NCI-H2227 treated with DMSO at 0.1 percent for 48 hours (cell line): ENCODE results near the gene GRIP2.

Experiments
- DNase-seq: peaks from one replicate; lab custom pipeline; 2025; lab: John Stamatoyannopoulos, UW

Gene GRIP2

DNA sequence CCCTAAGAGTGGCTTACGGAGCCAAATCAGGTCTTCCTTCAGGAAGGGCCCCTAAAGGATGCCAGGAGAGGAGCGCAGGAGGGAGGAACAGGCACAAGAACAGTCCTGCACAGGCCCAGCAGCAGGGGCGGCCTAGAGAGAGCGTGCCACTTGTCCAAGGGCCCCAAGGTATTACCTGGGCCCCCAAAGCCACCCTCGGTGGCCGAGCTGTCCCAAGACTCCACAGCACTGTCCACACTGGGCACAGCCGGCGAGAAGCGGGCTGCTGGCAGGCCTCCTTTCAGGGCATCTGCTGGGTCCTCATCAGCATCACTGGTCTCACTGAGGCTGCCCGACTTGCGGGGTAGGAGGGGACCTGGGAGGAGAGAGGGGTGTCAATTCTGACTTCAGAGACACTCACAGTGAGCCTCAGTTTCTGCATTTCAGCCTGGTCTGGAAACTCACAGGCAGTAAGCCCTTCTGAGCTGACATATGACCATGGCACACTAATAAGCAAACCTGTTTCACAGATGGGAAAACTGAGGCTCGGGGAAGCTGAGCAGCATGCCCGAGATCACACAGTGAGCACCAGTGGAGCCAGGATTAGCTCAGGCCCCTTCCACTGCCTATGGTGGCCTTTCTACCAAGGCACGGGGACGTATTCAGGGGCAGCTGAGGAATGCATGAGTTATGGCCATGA lies 33.4 kb downstream of the GRIP2 start:
- DNase-seq, result no peak

DNA sequence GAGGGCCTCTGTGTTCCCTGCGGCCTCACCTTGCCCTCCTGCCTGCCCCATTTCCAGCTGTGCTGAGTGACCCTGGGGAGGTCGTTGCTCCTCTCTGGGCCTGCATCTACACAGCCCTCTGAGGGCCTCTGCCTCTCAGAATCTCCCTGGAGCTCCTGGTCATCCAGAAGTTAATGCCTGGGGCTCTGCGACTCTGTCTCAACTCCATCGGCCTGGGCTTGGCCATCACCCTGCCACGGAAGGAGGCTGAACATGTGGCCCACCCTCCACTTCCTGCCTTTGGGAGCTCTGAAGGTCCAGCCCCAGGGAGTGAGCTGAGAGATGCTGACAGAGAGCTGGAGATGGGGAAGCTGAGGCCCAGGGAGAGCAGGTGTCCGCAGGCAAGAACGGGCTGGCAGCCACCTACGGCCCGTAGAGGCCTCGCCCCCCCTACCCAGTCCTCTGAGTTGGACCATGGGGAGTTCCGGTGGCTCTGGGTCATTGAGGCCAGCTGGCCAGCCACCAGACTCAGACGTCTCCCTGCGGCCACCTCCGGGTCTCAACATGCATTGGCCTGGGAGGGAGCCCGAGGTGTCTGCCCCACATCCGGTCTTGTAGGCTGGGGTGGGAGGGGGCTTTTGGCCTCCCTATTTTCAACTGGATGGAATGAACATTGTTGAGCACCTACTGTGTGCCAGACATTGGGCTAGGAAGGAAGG lies 34.2 kb downstream of the GRIP2 start:
- DNase-seq, result no peak

DNA sequence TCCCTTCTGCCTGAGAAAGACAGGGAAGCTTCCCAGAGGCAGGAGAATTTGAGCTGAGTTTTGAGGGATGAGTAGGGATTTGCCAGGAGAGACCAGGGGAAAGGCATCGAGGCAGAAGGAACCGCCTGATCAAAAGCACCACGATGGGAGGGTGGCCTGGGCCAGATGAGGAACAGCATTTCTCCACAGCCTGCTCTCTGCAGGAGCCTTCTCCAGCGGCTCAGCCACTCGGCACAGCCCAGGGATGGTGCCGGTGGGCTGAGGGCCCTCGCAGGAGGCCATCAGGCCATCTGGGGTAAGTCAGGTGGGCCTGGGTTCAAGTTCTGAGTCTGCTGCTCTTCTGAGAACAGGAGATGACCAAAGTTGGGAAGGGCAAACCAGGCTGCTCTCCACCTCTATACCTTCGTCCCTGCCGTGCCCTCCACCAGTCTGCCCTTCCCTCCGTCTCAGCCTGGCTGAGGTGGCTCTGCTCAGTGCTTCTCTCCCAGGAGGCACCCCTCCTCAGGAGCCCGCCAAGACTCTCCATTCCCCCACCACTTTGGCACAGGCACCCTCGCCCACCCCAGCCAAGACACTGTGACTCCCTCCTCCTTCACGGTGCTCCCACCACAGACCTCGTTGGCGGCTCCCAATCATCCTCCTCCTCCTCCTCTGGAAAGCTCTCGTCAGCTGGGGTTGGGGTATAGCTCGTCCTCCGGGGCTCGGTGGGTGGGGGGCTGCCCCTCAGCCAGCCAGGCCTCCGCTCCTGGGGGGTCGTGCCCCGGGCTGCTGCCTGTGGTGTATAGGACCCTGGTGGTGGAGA lies 34.9 kb downstream of the GRIP2 start:
- DNase-seq, result no peak

DNA sequence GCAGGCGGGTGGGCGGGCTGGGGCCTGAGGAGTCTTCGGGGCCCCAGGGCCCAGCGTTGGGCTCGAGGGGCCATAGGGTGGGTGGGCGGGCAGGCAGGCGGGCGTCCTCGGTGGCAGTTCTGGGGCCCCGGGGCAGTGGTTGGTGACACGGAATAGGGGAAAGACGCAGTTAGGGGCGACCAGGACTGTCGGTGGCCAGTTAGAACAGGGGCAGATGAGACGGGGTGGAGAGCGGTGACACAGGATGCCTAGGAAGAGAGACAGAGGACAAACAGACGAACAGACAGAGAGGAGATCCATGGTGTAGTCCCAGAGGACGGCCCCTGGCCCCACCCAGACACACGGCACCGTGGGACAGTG lies 36.5 kb downstream of the GRIP2 start:
- DNase-seq, result no peak

DNA sequence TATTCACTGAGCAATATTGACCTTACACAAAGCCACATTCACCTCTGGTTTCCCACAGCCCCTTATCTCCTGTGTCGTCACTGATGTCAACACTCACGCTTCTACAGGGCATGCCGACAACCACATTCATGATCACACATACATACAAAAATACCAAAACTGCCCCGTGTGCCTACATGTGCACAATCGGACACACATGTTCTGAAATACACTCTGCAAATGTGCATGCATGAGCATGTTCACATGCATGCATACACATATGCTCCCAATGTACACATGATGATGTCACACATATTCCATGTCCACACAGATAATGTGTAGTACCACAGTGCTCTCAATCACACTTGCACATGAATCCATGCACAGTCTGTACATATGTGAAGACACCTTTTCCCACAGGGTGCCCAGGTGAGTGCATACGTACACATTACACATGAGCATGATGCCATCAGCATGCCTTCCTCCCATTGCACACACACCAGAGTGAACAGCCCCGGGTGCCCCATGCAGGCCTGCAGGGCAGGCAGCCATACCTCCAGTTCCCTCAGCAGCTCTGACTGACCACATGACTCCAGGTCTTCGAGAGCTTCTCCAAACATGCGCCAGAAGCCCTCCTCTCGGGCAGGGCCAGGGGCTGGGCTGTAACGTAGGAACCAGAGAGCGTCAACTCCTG lies 37.0 kb downstream of the GRIP2 start:
- DNase-seq, result no peak

DNA sequence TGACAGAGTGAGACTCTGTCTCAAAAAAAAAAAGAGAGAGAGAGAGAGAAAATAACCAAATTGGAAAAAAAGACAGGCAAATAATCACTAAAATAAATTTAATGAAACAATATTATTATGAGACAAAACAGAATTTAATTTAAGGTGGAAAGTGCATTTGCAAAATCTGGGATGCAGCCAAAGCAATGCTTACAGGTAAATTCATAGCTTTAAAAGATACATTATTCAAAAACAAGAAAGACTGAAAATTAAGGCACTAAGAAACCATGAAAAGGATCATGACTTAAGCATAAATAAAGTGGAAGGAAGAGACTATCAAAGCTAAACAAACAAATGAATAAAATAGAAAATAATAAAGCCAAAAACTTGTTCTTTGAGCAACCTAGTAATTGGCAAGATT lies 37.7 kb downstream of the GRIP2 start:
- DNase-seq, result no peak

DNA sequence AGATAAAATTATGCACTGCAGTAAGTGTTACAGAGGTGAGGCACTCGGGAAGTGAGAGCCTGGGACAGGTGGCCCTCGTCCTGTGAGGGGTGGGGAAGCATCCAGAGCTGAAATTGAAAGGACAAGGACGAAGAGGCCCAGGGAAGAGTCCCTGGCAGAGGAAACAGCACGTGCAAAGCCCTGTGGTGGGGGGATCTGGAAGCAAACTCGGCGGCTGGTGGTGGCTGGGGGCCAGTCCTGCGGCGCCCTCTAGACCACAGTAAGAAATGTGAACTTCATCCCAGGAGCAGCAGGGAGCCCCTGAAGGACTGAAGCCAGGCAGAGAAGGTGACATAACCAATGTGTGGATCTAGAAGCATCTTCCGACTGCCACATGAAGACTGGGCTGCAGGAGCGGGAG lies 42.8 kb downstream of the GRIP2 start:
- DNase-seq, result no peak

DNA sequence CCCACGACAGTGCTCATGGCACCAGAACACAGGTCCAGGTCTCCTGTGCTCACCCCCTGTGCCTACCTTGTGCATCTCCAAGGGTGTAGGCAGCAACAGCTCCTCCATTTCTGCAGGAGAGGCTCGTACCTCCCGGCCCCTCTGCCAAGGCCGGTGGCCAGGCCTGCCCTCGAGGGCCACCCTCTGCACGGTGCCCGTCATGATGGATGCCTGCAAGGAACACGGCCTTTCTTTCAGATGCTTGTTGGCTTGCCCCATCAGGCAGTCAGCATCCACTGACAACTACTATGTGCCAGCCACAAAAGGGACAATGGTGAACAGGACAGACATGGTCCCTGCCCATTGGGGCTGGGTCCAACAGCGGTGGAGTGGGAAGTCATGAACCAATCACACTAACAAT lies 43.8 kb downstream of the GRIP2 start:
- DNase-seq, result no peak

DNA sequence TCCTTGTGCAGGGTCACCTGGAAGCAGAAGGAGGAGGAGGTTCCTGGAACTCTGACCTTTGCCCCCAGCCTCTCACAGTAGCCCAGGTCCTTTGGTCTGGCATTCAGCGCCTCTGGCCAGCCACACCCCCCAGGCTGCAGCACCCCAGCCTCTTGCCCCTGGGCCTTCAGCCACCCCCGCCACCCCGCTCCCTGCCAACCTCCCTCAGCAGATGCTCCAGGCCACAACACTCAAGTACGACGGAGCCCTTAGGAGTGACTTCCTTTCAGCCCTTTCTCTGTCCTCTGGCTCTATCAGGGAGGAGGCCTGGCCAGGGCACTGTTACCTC lies 45.2 kb downstream of the GRIP2 start:
- no peak for DNase-seq

DNA sequence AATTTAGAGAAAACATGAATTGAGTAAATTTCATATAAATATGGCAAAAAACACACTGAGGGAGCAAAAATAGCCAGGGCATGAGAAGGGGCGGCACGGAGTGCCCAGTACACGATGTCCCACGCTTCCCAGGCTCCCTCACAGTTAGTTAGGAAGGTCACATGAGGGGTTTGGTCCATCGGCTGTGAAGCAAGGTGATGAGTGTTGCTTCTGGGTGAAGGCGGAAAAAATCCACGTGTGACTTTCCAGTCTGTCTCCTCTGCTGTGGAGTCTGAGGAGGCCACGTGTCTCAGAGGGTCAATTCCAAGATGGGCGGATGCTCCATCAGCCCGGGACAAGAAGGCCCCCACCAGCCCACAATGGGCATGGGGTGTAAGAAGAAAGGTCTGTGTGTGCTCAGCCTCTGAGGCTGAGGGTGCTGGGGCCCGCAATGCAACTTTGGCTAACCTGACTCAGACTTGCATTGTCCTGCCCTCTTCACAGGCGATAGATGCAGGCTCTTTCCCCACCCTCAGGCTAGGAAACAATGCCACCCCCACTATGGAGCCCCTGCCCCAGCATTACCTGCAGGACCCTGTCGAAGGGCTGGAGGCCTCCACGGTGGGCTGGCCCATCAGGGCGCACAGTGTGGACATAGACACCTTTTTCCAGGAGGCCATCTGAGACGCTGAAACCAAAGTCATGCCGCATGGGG lies 45.7 kb downstream of the GRIP2 start:
- DNase-seq, result no peak

DNA sequence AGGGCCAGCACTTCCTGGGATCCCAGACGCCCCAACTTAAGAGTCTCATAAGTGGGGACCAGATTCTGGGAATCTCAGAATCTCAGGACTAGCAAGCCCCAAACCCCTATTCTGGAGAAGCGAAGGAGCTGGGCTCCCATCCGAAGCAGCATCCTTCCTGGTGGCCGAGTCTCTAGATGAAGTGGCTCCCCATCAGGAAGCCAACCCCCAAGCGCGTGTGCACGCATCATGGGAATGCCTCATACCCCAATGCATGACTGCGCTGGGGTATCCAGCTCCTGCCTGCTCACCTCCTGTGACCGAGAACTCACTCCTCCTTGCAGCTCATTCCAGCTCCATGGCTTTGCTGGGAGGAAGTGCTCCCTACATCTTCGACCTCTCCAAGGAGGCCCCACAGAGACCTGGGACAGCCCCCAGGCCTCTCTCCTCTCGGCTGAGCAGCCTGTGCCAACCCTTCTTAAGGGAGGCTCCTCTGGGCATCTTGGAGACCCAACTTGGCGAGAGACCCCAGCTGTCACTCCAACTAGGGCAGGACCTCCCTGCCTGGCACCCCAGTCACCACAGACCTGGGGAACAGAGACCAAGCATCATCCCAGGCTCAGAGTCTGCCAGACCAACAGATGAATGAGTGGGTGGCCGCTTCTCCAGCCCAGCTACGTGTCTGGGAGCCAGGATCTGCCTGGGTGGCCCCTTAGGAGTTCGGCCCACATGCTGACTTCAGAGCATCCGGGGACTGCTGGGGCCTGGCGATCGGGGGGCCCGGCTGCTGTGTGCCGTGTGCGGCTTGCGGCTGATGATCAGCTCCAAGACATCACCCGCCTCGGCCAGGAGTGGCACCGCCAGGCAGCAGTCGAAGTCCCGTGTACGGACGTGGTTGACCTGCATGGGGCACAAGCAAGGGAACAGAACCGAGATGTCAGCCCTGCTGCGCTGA lies 46.9 kb downstream of the GRIP2 start:
- DNase-seq, result no peak

DNA sequence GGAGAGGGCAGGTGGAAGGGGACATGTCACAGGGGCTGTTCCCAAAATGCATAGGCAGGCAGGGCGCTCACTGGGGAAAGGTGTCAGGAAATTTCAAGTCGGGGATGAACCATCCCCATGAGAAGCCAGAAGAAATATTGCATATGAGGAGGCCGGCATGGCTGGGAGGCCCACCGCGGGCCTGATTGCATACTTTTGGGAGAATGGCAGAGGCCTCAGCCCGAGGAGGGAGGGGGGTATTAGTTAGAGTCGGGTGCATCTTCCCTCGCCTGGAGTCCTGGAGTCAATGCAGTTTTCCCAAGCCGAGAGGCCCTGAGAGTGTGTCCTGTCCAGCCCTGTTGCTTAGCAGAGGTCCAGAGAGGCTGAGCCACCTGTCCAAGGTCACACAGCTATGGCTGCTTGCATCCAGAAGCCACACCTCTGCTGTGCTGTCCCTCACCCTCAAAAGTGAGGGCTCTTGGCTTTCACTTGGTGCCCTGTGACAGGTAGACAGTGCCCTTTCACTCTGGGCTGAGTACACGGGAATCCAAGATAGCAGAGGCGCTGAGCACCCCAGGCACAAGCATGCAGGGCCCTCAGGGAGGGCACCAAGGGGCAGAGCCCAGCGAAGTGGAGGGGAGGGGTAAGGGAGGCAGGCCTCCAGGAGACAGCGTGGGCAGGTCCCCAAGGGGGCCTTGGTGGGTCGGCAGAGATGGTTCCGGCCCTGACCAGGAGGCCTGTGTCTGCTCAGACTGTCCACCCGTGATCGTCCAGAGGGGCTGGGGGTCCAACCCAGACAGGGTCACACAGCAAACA lies 48.5 kb downstream of the GRIP2 start:
- DNase-seq, result no peak

DNA sequence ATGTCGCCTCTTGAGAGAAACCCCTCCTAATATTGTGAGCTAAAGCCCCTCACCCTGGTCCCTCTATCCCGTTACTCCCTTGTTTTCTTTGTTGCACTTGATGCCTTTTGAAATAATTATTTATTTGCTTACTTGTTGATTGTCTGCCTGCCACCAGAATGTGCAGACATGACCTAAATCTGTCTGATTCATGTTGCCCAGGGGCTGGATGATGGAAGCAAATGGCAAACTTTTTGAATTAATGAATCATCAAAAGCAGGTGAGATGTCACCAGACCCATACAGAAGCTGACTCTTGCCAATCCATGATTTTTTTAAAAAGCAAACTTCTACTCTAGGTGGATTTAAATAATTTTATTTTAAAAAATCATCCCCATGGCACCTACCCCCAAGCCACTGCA lies 49.3 kb downstream of the GRIP2 start:
- no peak for DNase-seq

DNA sequence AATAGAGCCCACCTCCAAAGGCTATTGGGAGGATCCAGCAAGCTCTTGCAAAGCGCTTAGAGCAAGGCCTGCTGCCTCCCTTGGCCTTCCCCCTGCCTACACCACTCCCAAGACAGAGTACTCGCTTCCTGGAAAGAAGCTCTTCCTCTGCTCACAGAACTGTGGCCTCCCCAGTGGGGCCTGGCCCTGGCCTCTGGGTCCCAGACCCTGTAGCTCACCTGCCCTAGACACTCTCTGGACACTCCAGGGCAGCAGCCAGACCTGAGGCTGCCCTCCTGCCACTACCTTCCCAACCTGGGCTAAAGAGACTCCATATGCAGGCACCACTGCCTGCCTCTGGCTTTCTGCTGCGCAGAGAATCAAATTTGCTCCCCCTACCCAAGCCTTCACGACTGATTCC lies 49.9 kb downstream of the GRIP2 start:
- no peak for DNase-seq

DNA sequence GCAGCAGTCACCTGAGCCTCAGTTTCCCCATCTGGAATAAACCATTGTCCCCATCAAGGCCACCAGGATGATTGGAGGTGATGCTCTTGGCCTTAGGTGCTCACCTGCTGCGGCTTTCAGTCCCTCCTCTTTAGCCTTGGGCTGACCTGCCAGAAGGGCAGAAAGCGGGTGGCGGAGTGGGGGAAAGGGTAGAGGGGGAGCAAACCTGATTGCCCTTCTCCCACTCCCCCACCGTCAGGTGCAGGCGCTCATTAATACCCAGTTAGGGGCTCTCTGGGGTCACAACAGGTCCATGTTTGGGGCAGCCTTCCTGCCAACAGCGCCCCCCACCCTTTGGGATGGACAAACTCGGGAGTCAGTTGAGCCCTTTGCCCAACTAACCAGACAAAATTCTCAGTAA lies 50.5 kb downstream of the GRIP2 start:
- no peak for DNase-seq

DNA sequence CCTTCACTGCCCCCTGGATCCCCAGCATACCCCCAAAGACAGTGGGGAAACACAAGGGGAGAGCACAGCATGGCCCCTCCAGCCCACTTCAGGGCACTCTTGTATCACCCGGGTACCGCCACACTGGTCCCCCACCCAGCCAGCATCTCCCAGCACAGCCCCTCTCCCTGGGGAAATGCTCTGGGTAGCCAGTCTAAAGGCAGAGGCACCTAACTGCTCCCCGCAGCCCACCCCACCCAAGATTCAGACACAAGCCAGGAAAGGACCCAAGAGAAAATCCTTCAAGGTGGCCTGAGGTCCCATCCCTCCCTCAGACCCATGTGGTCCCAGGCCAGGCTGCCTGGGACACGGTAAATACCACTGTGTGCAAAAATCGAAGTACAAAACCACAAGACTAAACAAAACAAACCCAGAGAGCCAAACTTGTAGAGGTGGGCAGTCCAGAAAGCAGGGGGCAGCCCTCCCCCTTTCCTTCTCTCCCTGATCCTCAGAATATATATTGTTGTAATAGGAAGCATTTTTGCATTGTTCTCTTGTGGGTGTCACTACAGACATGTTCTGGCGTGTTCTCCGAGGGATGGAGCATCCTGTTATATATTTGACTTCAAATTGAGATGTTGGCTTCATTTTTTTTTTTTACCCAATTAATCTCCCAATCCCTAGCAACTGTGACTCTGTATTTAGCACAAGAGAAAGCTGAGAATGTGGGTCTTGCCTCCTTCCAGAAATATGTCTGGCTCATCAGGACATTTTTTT lies 51.7 kb downstream of the GRIP2 start:
- no peak for DNase-seq

DNA sequence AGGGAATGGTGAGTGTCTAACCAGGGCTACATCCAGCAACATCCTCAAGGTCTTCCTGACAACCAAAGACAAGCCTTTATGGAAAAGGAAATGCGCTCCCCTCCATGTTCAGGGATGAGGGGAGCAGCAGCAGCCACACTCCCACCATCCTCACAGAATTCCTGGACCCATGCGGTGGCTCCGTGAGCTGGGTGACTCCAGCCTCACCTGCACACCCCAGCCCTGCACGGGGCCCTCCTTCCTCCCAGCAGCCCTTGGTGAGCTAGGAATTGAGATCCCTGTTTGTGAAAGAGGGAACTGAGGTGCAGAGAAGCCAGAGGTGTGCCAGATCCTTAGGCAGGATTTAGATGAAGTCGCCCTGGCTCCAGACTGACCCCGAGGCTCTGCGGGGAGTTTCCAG lies 52.3 kb downstream of the GRIP2 start:
- no peak for DNase-seq

DNA sequence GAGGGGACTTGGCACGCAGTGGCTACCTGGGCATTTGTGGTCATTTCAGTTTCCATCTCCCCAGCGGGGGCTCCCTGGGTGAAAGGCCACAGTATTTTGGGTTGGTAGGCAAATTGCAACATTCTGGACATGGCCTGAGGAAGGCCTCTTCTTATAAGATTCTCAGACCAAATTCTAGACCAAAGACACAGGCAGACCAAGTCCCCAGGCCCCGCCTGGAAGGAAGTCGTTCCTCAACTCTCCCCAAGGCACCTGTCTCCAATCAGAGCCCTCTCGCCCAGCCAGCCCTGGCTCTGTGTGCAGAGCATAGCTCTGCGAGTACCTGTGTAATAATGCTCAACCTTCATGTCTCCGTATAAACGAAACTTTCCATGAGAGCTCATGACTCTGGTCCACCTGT lies 53.1 kb downstream of the GRIP2 start:
- DNase-seq, result no peak

DNA sequence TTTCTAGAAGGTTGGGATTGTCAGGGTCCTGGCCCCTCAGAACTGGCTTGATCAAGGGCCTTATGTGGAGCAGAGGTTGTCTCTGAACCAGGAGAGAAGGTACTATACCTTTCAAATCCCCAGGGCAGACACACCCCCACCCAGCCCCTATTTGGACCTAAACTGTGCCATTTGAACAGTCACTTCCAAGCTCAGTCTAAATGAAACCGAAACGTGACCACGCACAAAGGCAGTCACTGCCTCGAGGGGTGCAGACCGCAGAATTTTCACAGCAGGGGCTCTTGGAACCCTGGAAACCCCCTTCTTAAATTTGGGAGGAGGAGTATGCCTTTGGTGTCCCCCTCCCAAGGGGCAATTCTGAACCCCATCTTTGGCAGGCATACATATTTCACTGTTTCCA lies 53.7 kb downstream of the GRIP2 start:
- no peak for DNase-seq

DNA sequence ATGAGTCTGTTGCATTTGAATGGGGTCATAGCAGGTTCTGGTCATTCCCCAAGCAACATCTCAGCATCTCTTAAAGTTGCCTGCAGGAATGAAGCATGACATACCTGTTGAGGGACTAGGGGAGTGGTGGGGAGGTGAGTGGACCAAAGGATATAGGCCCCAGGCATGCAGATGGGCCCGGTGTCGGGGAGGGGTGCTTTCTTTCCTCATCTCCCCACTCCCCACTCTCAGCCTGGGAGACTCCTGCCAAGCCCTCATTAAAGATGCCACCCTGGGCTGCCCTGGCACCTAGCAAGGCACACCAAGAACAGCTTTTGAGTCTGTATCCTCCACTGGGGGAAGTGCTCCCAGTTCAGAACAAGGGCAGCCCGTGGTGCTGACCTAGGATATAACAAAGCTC lies 54.2 kb downstream of the GRIP2 start:
- DNase-seq, result no peak
